Gastroesophageal sphincter (tissue), 4 donors: ENCODE data around the gene NPHP4. TPM values are rescaled to one million over a fixed set of nuclear protein-coding genes. Genes with fewer than 3 reads are reported as not detected.

Experiments
- ATAC-seq: fragments of 150-250 bp; one replicate; pipeline ENCODE4 v1.9.1; 2016; ENCODE audit warnings: mild to moderate bottlenecking, moderate library complexity
- H3K27ac ChIP-seq, 4 donors: fragments of 200-600 bp; sonication (generic) in 3 of 4; 1 replicate in 3 of 4; 2 replicates in 1 of 4; pipeline ENCODE4 v1.5.1; 2016 to 2019
- H3K27me3 ChIP-seq: fragments of 200-600 bp; sonication (generic); one replicate; pipeline ENCODE4 v1.5.1; 2019
- H3K36me3 ChIP-seq, 2 donors: fragments of 200-600 bp; sonication (generic); one replicate each; pipeline ENCODE4 v1.5.1; 2019; ENCODE audit warnings: control low read depth in 1 of 2
- H3K4me1 ChIP-seq, 3 donors: fragments of 200-600 bp; sonication (generic); 1 replicate in 2 of 3; 2 replicates in 1 of 3; pipeline ENCODE4 v1.5.1; 2016 to 2019; ENCODE audit warnings: control low read depth in 2 of 3
- H3K4me3 ChIP-seq, 2 donors: fragments of 200-600 bp; sonication (generic); one replicate each; pipeline ENCODE4 v1.5.1; 2019; ENCODE audit warnings: mild to moderate bottlenecking in 1 of 2, moderate library complexity in 1 of 2
- H3K9me3 ChIP-seq, 3 donors: fragments of 200-600 bp; sonication (generic); one replicate each; pipeline ENCODE4 v1.5.1; 2017 to 2019; ENCODE audit warnings: control low read depth in 2 of 3
- EP300 ChIP-seq: sonication (generic); formaldehyde crosslinking; IDR thresholded peaks from one replicate; pipeline ENCODE4 v1.6.1; 2017; ENCODE audit warnings: antibody characterized with exemption, mild to moderate bottlenecking
- POLR2A ChIP-seq, 2 donors: fragments of 450-650 bp; IDR thresholded peaks; one replicate each; pipeline ENCODE4 v1.6.1; 2017; ENCODE audit warnings: antibody characterized with exemption in 2 of 2, mild to moderate bottlenecking in 2 of 2, moderate library complexity in 1 of 2
- POLR2AphosphoS5 ChIP-seq: sonication (generic); formaldehyde crosslinking; IDR thresholded peaks from one replicate; pipeline ENCODE4 v1.6.1; 2017; ENCODE audit warnings: antibody characterized with exemption
- WGBS, 2 donors: methylation state at CpG; one replicate each; pipeline ENCODE4 v1.1.5; 2018; ENCODE audit warnings: low coverage in 1 of 2; 5-methylcytosine and 5-hydroxymethylcytosine counted together
- total RNA-seq, 4 donors: library from RNA; depleted of rRNA; stranded (reverse); fragments of >200 nt; gene quantifications; one replicate each; pipeline ENCODE4 v1.1.0, GENCODE V29; 2016
- TF ChIP-seq, protein P1 (sequence below), 4 experiments: fragments of 200-600 bp in 2 of 4; fragments of 450-650 bp in 2 of 4; sonication (generic) in 1 of 4; IDR thresholded peaks; one replicate each; pipeline ENCODE4 v1.5.1; 2017 to 2019; ENCODE audit warnings: antibody characterized with exemption in 4 of 4, mild to moderate bottlenecking in 2 of 4, moderate library complexity in 2 of 4

Gene NPHP4
- total RNA-seq, 4 donors from 2014 or later = 5.7 to 9.7 (median 6.2) TPM

DNA sequence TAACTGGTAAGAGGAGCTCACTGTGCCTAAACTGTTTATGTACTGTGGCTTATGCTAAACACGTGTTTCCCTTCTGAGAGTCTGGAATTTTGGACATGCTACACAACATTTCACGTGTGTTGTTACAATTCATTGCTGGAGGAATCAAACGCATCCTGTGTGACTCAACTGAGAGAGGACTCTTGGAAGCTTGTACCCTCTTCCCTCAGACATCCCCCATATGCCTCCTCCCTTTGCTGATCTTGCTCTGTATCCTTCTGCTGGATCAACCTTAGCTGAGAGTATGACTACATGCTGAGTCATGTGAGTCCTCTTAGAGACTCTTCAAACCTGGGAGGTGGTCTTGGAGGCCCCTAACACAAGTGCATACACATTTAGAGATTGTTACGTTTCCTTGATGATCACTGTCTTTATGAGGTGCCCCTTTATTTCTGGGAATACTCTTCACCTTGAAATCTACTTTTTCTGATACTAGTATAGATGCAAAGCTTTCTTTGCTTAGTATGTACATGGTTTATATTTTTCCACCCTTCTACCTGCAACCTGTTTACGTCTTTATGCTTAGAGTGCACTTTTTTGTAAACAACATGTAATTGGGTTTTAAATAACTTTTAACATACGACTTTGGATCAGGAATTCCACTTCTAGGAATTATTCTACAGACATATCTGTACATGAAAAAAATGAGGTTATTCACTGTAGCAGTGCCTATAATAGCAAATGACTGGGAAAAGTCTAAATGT is 8.7 kb downstream of the NPHP4 start:
- no peaks in the 10 kb centered on the region for H3K9me3 ChIP-seq
- peaks cover 0 to 3% (median 0%) of the 10 kb centered on the region in 3 donors for H3K4me1 ChIP-seq
- H3K36me3 ChIP-seq = peaks cover 0 to 24% of the 10 kb centered on the region in 2 donors
- no peak for ATAC-seq
- H3K27me3 ChIP-seq = no peaks in the 10 kb centered on the region
- 75% methylated on average over 6 of the region's 6 CpGs for WGBS, 2 donors
- TF ChIP-seq POLR2AphosphoS5 (no peak), EP300 (no peak), POLR2A (IDR thresholded peaks at IDR 0.05) (no peak)
- TF ChIP-seq, protein P1, sequence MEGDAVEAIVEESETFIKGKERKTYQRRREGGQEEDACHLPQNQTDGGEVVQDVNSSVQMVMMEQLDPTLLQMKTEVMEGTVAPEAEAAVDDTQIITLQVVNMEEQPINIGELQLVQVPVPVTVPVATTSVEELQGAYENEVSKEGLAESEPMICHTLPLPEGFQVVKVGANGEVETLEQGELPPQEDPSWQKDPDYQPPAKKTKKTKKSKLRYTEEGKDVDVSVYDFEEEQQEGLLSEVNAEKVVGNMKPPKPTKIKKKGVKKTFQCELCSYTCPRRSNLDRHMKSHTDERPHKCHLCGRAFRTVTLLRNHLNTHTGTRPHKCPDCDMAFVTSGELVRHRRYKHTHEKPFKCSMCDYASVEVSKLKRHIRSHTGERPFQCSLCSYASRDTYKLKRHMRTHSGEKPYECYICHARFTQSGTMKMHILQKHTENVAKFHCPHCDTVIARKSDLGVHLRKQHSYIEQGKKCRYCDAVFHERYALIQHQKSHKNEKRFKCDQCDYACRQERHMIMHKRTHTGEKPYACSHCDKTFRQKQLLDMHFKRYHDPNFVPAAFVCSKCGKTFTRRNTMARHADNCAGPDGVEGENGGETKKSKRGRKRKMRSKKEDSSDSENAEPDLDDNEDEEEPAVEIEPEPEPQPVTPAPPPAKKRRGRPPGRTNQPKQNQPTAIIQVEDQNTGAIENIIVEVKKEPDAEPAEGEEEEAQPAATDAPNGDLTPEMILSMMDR (IDR thresholded peaks at IDR 0.05) = no peak
- no peak overlapping the region for H3K4me3 ChIP-seq
- H3K27ac ChIP-seq = no peak overlapping the region

GRCh38 chr1:5982868-5983267 is 9.4 kb downstream of the NPHP4 start:
- no peaks in the 10 kb centered on the region for H3K9me3 ChIP-seq
- H3K4me1 ChIP-seq = peaks cover 0 to 3% (median 0%) of the 10 kb centered on the region in 3 donors
- H3K27ac ChIP-seq = no peak overlapping the region
- TF ChIP-seq POLR2AphosphoS5 = no peak
- no peak for TF ChIP-seq POLR2A (IDR thresholded peaks at IDR 0.05)
- TF ChIP-seq EP300 = no peak
- TF ChIP-seq, protein P1 (IDR thresholded peaks at IDR 0.05) = no peak
- peaks cover 0 to 30% of the 10 kb centered on the region in 2 donors for H3K36me3 ChIP-seq
- H3K4me3 ChIP-seq = no peak overlapping the region
- 47 to 57% methylated on average over 5 of the region's 5 CpGs for WGBS, 2 donors
- no peak for ATAC-seq
- no peaks in the 10 kb centered on the region for H3K27me3 ChIP-seq

- Histone ChIP-seq H3K27ac (no peak overlapping the region), H3K36me3 (peaks cover 0 to 34% of the 10 kb centered on the region in 2 donors), H3K9me3 (no peaks in the 10 kb centered on the region), H3K27me3 (no peaks in the 10 kb centered on the region), H3K4me3 (no peak overlapping the region), H3K4me1 (peaks cover 0 to 3% (median 0%) of the 10 kb centered on the region in 3 donors)
- WGBS, 2 donors = 73 to 92% methylated on average over 3 to 4 of the region's 4 CpGs
- no peak for TF ChIP-seq POLR2A (IDR thresholded peaks at IDR 0.05)
- no peak for TF ChIP-seq POLR2AphosphoS5
- TF ChIP-seq, protein P1 (IDR thresholded peaks at IDR 0.05) = no peak
- TF ChIP-seq EP300 = no peak
- ATAC-seq = no peak
Measured at GRCh38 chr1:5982276-5982675, 9.9 kb downstream of the NPHP4 start.

- Histone ChIP-seq H3K9me3 (no peaks in the 10 kb centered on the region), H3K27ac (no peak overlapping the region), H3K4me3 (no peak overlapping the region), H3K4me1 (peaks cover 0 to 3% (median 0%) of the 10 kb centered on the region in 3 donors), H3K36me3 (peaks cover 0 to 47% of the 10 kb centered on the region in 2 donors), H3K27me3 (no peaks in the 10 kb centered on the region)
- no peak for TF ChIP-seq POLR2A (IDR thresholded peaks at IDR 0.05)
- no peak for ATAC-seq
- WGBS, 2 donors = 62 to 100% methylated on average over 1 to 6 of the region's 8 CpGs
Measured at GRCh38 chr1:5981009-5981380, 11.2 kb downstream of the NPHP4 start.

DNA sequence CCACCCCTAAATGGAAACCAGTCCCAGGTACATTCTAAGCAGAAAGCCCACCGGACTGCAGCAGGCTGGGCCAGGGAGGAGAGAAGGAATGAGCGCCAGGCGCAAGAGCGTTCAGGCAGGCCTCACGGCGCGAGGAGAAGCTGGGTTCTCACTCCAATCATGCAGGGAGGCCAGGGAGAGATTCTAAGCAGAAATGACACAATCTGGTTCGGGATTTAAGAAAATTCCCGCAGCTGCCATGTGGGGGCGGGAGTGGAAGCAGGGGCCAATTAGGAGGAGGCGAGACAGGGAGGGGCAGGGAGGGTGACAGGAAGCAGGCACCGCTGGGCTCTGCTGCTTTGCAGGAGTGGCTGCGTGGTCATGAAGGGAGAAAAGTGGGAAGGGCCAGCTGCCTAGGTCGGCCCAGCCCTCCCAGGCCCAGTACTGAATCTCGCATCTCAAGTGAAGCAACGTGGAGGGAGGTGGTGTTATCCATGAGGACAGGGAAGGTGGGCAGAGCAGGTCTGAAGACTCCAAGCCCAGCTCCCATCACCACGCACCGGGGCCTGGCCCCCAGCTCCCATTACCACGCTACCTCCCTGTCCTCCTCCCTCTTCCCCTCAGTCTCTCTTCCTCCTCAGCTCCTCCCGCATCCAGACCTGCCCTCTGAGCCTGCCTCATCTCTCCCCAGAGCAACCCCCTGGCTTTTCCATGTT is 11.8 kb downstream of the NPHP4 start:
- Histone ChIP-seq H3K27me3 (no peaks in the 10 kb centered on the region), H3K27ac (no peak overlapping the region), H3K4me1 (peaks cover 0 to 3% (median 0%) of the 10 kb centered on the region in 3 donors), H3K4me3 (no peak overlapping the region), H3K9me3 (no peaks in the 10 kb centered on the region), H3K36me3 (peaks cover 0 to 51% of the 10 kb centered on the region in 2 donors)
- no peak for TF ChIP-seq POLR2A (IDR thresholded peaks at IDR 0.05)
- no peak for TF ChIP-seq EP300
- TF ChIP-seq, protein P1 (IDR thresholded peaks at IDR 0.05) = peak in 1 of 4 experiments; percentile 16
- TF ChIP-seq POLR2AphosphoS5 = no peak
- peak; percentile 88 for ATAC-seq
- WGBS, 2 donors = 59 to 60% methylated on average over 2 to 7 of the region's 20 CpGs
